ENCODE measurements around the gene ELOVL2.

GRCh38 chr6:10939840-10940239, 104.3 kb downstream of the ELOVL2 start:
- TF ChIP-seq CTCF (conservative IDR thresholded peaks at IDR 0.05; ENCODE audit: low read length) (no peak), EZH2phosphoT487 (IDR thresholded peaks at IDR 0.05; ENCODE audit: borderline replicate concordance, low read depth, low read length) (no peak)

Data from OCI-LY7 (cell line).